ENCODE measurements around the gene CD163. TPM values are rescaled to one million over a fixed set of nuclear protein-coding genes. Genes with fewer than 3 reads are reported as not detected.

The CD163 gene
- total and polyA plus RNA-seq, 9 donors = 15.2 to 203 (median 58.2) TPM

DNA sequence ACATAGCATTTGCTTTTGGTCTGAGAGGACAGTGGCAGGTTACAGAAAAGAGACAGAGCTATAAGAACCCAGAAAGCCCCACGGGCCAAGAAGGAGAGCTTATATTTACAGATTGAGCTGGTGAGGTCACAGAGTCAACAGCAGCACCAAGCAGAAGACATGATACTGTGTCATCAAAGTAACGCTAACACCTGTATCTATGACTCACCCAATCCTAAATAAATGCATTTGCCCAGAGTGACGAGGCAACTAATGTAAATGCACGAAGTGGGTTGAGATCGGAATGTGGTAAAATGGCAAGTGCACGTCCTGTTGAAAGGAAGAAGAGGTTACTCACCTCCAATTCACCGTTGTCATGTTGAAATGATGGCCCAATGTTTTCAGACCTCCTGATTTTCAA is 52.9 kb downstream of the CD163 start:
- no peaks in the 10 kb centered on the region for H3K4me1 ChIP-seq (ENCODE audit: insufficient read depth)
- no peak for DNase-seq
- WGBS, 3 donors = 77 to 81% (median 79%) methylated on average over 7 of the region's 7 CpGs
- no peak overlapping the region for H3K27ac ChIP-seq
- no peaks in the 10 kb centered on the region for H3K36me3 ChIP-seq
- intact Hi-C loops (cut with DNase I) = no loop called here
- no peak for TF ChIP-seq CTCF (IDR thresholded peaks at IDR 0.05)
- no peak for TF ChIP-seq POLR2A (IDR thresholded peaks at IDR 0.05)
- no peak for TF ChIP-seq EP300 (IDR thresholded peaks at IDR 0.05)
- H3K27me3 ChIP-seq = no peaks in the 10 kb centered on the region
- no peak overlapping the region for H3K4me3 ChIP-seq
- no peaks in the 10 kb centered on the region for H3K9me3 ChIP-seq

DNA sequence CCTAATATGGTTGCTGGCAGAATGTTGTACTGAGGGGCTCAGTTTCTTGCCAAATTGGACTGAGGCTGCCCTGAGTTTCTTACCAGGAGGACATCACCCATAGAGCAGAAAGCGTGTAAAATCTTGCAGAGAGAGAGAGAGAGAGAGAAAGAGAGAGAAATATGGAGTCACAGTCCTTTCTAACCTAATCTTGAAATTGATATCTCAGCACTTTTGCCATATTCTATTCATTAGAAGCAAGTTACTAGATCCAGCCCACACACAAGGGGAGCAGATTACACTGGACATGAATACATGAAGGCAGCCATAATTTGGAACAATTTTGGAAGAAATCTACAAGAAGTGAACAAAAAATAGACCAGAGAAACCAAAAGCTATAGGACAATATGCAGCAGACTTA is 55.5 kb downstream of the CD163 start:
- Histone ChIP-seq H3K9me3 (no peaks in the 10 kb centered on the region), H3K4me3 (no peak overlapping the region), H3K27me3 (no peaks in the 10 kb centered on the region), H3K27ac (no peak overlapping the region), H3K4me1 (ENCODE audit: insufficient read depth) (no peaks in the 10 kb centered on the region), H3K36me3 (no peaks in the 10 kb centered on the region)
- TF ChIP-seq CTCF (IDR thresholded peaks at IDR 0.05) (no peak), EP300 (IDR thresholded peaks at IDR 0.05) (no peak), POLR2A (IDR thresholded peaks at IDR 0.05) (no peak)
- no peak for DNase-seq
- 60 to 76% (median 70%) methylated on average over 1 of the region's 1 CpG for WGBS, 3 donors
- intact Hi-C loops (cut with DNase I) = no loop called here

GRCh38 chr12:7444537-7444936 is 59.0 kb downstream of the CD163 start:
- DNase-seq = no peak
- H3K27ac ChIP-seq = no peak overlapping the region
- H3K4me1 ChIP-seq (ENCODE audit: insufficient read depth) = no peaks in the 10 kb centered on the region
- intact Hi-C loops (cut with DNase I) = no loop called here
- H3K9me3 ChIP-seq = peaks cover 0 to 6% of the 10 kb centered on the region in 2 donors
- H3K36me3 ChIP-seq = no peaks in the 10 kb centered on the region
- WGBS, 3 donors = 63 to 72% (median 66%) methylated on average over 4 of the region's 4 CpGs
- H3K4me3 ChIP-seq = no peak overlapping the region
- TF ChIP-seq EP300 (IDR thresholded peaks at IDR 0.05) = no peak
- H3K27me3 ChIP-seq = no peaks in the 10 kb centered on the region

GRCh38 chr12:7444076-7444475 is 59.5 kb downstream of the CD163 start, which contains the start of gene CD163L1:
Gene CD163L1, minus strand, starts transcription at chr12:7444153. Its CDS starts 26 bp downstream, at chr12:7444127.
- Histone ChIP-seq H3K4me3 (no peak within 1 kb of the TSS), H3K4me1 (ENCODE audit: insufficient read depth) (no peaks in the 10 kb centered on the region), H3K9me3 (peaks cover 0 to 6% of the 10 kb centered on the region in 2 donors), H3K27me3 (no peaks in the 10 kb centered on the region), H3K36me3 (no peaks in the 10 kb centered on the region), H3K27ac (no peak within 1 kb of the TSS)
- TF ChIP-seq POLR2A (IDR thresholded peaks at IDR 0.05) = no peak
- no peak for TF ChIP-seq EP300 (IDR thresholded peaks at IDR 0.05)
- TF ChIP-seq CTCF (IDR thresholded peaks at IDR 0.05) = no peak
- intact Hi-C loops (cut with DNase I) = no loop called here
- 23 to 29% (median 25%) methylated on average over 2 of the region's 2 CpGs for WGBS, 3 donors
- no peak for DNase-seq

DNA sequence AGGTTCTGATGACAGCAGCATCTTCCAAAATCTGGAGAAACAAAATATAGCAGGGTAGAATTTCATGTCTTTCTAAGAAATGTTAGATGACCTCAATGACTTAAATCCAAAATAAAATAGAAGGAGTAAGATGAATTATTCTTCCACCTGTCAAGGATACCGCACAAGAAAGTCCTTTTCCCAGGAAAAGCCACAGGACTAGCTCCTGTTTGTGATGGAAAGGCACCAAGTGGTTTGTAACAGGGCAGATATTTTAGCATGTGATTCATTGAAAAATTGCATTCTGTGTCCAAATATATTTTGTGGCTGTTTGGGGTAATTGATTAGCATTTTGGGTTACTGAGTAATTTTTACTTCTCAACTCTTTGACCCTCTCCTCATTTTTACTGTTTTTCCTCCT is 62.4 kb downstream of the CD163 start:
- intact Hi-C loops (cut with DNase I) = no loop called here
- no peaks in the 10 kb centered on the region for H3K4me1 ChIP-seq (ENCODE audit: insufficient read depth)
- H3K9me3 ChIP-seq = peaks cover 0 to 6% of the 10 kb centered on the region in 2 donors
- DNase-seq = no peak
- TF ChIP-seq POLR2A (IDR thresholded peaks at IDR 0.05) = no peak
- TF ChIP-seq EP300 (IDR thresholded peaks at IDR 0.05) = no peak
- no peak for TF ChIP-seq CTCF (IDR thresholded peaks at IDR 0.05)
- H3K36me3 ChIP-seq = no peaks in the 10 kb centered on the region
- 87 to 88% (median 87%) methylated on average over 1 of the region's 1 CpG for WGBS, 3 donors
- H3K4me3 ChIP-seq = no peak overlapping the region
- no peak overlapping the region for H3K27ac ChIP-seq
- H3K27me3 ChIP-seq = no peaks in the 10 kb centered on the region

Data from ovary (tissue), 9 donors.